GM04504 (cell line): ENCODE data around the gene UGDH.
"Not testable (repeated sequence)": the region's sequence is repeated elsewhere in the genome, so short reads cannot be mapped to it uniquely, and the experiment has no call there.

Experiments used
- DNase-seq: peaks from one replicate; pipeline ENCODE4 v3.0.0-alpha.2; 2012; ENCODE audit warnings: low read depth

UGDH gene

GRCh38 chr4:39527296-39528060, at the start of gene UGDH:
UGDH (minus strand) TSS chr4:39527439; CDS start chr4:39521512, 5,927 bp downstream.
- DNase-seq = peak; percentile 98

- no peak for DNase-seq
Measured at GRCh38 chr4:39574946-39575345, 47.7 kb upstream of the UGDH start.

- DNase-seq = no peak
Measured at GRCh38 chr4:39571504-39571903, 44.3 kb upstream of the UGDH start.

GRCh38 chr4:39571054-39571453, 43.8 kb upstream of the UGDH start:
- DNase-seq = no peak

GRCh38 chr4:39569209-39569608, 42.0 kb upstream of the UGDH start:
- DNase-seq = no peak

- no peak for DNase-seq
Measured at GRCh38 chr4:39568805-39569204, 41.6 kb upstream of the UGDH start.

- DNase-seq = peak; percentile 71
Measured at GRCh38 chr4:39565878-39566600, 38.8 kb upstream of the UGDH start.

GRCh38 chr4:39563346-39563847, 36.2 kb upstream of the UGDH start:
- DNase-seq = no peak

- no peak for DNase-seq
Measured at GRCh38 chr4:39562792-39563191, 35.6 kb upstream of the UGDH start.

- no peak for DNase-seq
Measured at GRCh38 chr4:39559626-39560025, 32.4 kb upstream of the UGDH start.

GRCh38 chr4:39555472-39555871, 28.2 kb upstream of the UGDH start:
- no peak for DNase-seq

GRCh38 chr4:39548425-39549067, 21.3 kb upstream of the UGDH start:
- DNase-seq = no peak

GRCh38 chr4:39544580-39545315, 17.5 kb upstream of the UGDH start:
- DNase-seq = no peak

- DNase-seq = not testable (repeated sequence)
Measured at GRCh38 chr4:39544080-39544479, 16.8 kb upstream of the UGDH start.

GRCh38 chr4:39543034-39543433, 15.8 kb upstream of the UGDH start:
- no peak for DNase-seq

GRCh38 chr4:39542611-39543012, 15.4 kb upstream of the UGDH start:
- no peak for DNase-seq

GRCh38 chr4:39541987-39542610, 14.9 kb upstream of the UGDH start:
- DNase-seq = no peak

- no peak for DNase-seq
Measured at GRCh38 chr4:39539089-39539611, 11.9 kb upstream of the UGDH start.

- DNase-seq = no peak
Measured at GRCh38 chr4:39533541-39533940, 6.3 kb upstream of the UGDH start.

GRCh38 chr4:39532237-39532636, 5.0 kb upstream of the UGDH start:
- DNase-seq = not testable (repeated sequence)

- DNase-seq = no peak
Measured at GRCh38 chr4:39530682-39531081, 3.4 kb upstream of the UGDH start.
